WTC11 (cell line): ENCODE measurements around the gene ADAM12.

Experiments used
- CREB1 ChIP-seq: sonication (generic); formaldehyde crosslinking; IDR thresholded peaks from 2 replicates; pipeline ENCODE4 v1.8.0; 2023; ENCODE audit warnings: mild to moderate bottlenecking, missing genetic modification reagents
- FOXJ3 ChIP-seq: sonication (generic); formaldehyde crosslinking; IDR thresholded peaks from 2 replicates; pipeline ENCODE4 v1.9.0; 2021; ENCODE audit warnings: missing genetic modification reagents, mild to moderate bottlenecking, borderline replicate concordance
- IRF2 ChIP-seq: sonication (generic); formaldehyde crosslinking; IDR thresholded peaks from 2 replicates; pipeline ENCODE4 v1.8.0; 2022; ENCODE audit warnings: low read depth, missing genetic modification reagents, borderline replicate concordance
- NR2C2 ChIP-seq: sonication (generic); formaldehyde crosslinking; IDR thresholded peaks from 2 replicates; pipeline ENCODE4 v1.8.0; 2022; ENCODE audit warnings: mild to moderate bottlenecking, missing genetic modification reagents
- NR3C1 ChIP-seq: sonication (generic); formaldehyde crosslinking; conservative IDR thresholded peaks from 2 replicates; pipeline ENCODE4 v1.8.1; 2023; ENCODE audit warnings: low read depth, mild to moderate bottlenecking, missing genetic modification reagents
- SP1 ChIP-seq: sonication (generic); formaldehyde crosslinking; conservative IDR thresholded peaks from 2 replicates; pipeline ENCODE4 v1.8.1; 2022; ENCODE audit warnings: missing genetic modification reagents
- ZNF138 ChIP-seq: sonication (generic); formaldehyde crosslinking; conservative IDR thresholded peaks from 2 replicates; pipeline ENCODE4 v1.8.1; 2022; ENCODE audit warnings: mild to moderate bottlenecking, moderate library complexity, missing genetic modification reagents
- ZNF263 ChIP-seq: sonication (generic); formaldehyde crosslinking; IDR thresholded peaks from 2 replicates; pipeline ENCODE4 v1.8.1; 2022; ENCODE audit warnings: low read depth, mild to moderate bottlenecking, moderate library complexity, missing genetic modification reagents
- TF ChIP-seq, protein P1 (sequence below): fragments of 200-600 bp; IDR thresholded peaks from 2 replicates; pipeline ENCODE4 v1.8.0; 2022; ENCODE audit warnings: antibody characterized with exemption
- TF ChIP-seq, protein P2 (sequence below): sonication (generic); formaldehyde crosslinking; IDR thresholded peaks from 2 replicates; pipeline ENCODE4 v1.8.0; 2022; ENCODE audit warnings: mild to moderate bottlenecking, missing genetic modification reagents
- TF ChIP-seq, protein P3 (sequence below): sonication (generic); formaldehyde crosslinking; IDR thresholded peaks from 2 replicates; pipeline ENCODE4 v1.8.1; 2023; ENCODE audit warnings: mild to moderate bottlenecking, missing genetic modification reagents
- TF ChIP-seq, protein P4 (sequence below): sonication (generic); formaldehyde crosslinking; IDR thresholded peaks from 2 replicates; pipeline ENCODE4 v1.8.0; 2022; ENCODE audit warnings: mild to moderate bottlenecking, missing genetic modification reagents
- TF ChIP-seq, protein P5 (sequence below): sonication (generic); formaldehyde crosslinking; IDR thresholded peaks from 2 replicates; pipeline ENCODE4 v1.8.0; 2022; ENCODE audit warnings: mild to moderate bottlenecking, missing genetic modification reagents

DNA sequence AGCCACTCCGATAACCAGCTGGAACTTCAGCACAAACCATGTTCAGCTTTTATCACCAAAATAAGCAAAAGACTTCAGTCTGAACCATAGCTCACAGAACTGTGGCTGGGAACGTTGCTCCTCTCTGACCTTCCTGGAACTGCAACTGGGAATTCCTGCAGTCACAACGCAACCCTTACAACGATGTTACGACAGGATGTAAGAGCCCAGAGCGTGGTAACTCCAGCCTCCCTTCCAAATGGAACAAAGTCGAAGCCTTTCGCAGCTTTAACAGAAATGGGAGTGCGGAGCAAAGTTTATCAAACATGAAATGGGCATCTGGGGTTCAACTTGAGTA is 162.6 kb downstream of the ADAM12 start:
- TF ChIP-seq, protein P1, sequence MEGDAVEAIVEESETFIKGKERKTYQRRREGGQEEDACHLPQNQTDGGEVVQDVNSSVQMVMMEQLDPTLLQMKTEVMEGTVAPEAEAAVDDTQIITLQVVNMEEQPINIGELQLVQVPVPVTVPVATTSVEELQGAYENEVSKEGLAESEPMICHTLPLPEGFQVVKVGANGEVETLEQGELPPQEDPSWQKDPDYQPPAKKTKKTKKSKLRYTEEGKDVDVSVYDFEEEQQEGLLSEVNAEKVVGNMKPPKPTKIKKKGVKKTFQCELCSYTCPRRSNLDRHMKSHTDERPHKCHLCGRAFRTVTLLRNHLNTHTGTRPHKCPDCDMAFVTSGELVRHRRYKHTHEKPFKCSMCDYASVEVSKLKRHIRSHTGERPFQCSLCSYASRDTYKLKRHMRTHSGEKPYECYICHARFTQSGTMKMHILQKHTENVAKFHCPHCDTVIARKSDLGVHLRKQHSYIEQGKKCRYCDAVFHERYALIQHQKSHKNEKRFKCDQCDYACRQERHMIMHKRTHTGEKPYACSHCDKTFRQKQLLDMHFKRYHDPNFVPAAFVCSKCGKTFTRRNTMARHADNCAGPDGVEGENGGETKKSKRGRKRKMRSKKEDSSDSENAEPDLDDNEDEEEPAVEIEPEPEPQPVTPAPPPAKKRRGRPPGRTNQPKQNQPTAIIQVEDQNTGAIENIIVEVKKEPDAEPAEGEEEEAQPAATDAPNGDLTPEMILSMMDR, result no peak
- TF ChIP-seq, protein P2, sequence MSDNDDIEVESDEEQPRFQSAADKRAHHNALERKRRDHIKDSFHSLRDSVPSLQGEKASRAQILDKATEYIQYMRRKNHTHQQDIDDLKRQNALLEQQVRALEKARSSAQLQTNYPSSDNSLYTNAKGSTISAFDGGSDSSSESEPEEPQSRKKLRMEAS (CRISPR knock-in tag), result no peak
- no peak for TF ChIP-seq NR3C1 (CRISPR knock-in tag)
- TF ChIP-seq, protein P3, sequence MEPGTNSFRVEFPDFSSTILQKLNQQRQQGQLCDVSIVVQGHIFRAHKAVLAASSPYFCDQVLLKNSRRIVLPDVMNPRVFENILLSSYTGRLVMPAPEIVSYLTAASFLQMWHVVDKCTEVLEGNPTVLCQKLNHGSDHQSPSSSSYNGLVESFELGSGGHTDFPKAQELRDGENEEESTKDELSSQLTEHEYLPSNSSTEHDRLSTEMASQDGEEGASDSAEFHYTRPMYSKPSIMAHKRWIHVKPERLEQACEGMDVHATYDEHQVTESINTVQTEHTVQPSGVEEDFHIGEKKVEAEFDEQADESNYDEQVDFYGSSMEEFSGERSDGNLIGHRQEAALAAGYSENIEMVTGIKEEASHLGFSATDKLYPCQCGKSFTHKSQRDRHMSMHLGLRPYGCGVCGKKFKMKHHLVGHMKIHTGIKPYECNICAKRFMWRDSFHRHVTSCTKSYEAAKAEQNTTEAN (CRISPR knock-in tag), result no peak
- TF ChIP-seq, protein P4, sequence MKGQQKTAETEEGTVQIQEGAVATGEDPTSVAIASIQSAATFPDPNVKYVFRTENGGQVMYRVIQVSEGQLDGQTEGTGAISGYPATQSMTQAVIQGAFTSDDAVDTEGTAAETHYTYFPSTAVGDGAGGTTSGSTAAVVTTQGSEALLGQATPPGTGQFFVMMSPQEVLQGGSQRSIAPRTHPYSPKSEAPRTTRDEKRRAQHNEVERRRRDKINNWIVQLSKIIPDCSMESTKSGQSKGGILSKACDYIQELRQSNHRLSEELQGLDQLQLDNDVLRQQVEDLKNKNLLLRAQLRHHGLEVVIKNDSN (CRISPR knock-in tag), result no peak
- no peak for TF ChIP-seq SP1 (CRISPR knock-in tag)
- no peak for TF ChIP-seq FOXJ3 (CRISPR knock-in tag)
- TF ChIP-seq, protein P5, sequence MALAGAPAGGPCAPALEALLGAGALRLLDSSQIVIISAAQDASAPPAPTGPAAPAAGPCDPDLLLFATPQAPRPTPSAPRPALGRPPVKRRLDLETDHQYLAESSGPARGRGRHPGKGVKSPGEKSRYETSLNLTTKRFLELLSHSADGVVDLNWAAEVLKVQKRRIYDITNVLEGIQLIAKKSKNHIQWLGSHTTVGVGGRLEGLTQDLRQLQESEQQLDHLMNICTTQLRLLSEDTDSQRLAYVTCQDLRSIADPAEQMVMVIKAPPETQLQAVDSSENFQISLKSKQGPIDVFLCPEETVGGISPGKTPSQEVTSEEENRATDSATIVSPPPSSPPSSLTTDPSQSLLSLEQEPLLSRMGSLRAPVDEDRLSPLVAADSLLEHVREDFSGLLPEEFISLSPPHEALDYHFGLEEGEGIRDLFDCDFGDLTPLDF (CRISPR knock-in tag), result no peak
- no peak for TF ChIP-seq NR2C2 (CRISPR knock-in tag)
- no peak for TF ChIP-seq ZNF138
- no peak for TF ChIP-seq IRF2 (CRISPR knock-in tag)
- no peak for TF ChIP-seq ZNF263 (CRISPR knock-in tag)
- TF ChIP-seq CREB1 (CRISPR knock-in tag), result no peak
